Fibroblast of pulmonary artery (primary cell): ENCODE results near the gene PLVAP.

Experiments
- DNase-seq: peaks from one replicate; pipeline ENCODE4 v3.0.0-alpha.2; 2010; ENCODE audit warnings: low read depth
- H3K4me3 ChIP-seq: replicated peaks from 2 replicates; pipeline ENCODE4 v1.5.1; 2011; ENCODE audit warnings: low read depth, mild to moderate bottlenecking, control low read depth, low read length, moderate library complexity
- TF ChIP-seq, protein P1 (sequence below): IDR thresholded peaks from 2 replicates; pipeline ENCODE4 v1.5.1; 2011; ENCODE audit warnings: mild to moderate bottlenecking, control low read depth, low read length, inconsistent platforms; ENCODE audit errors: missing control alignments

Gene PLVAP

GRCh38 chr19:17309198-17309964, 67.8 kb downstream of the PLVAP start, which contains the start of gene DDA1:
DDA1 (plus strand) TSS chr19:17309563; CDS start chr19:17309655, 92 bp downstream.
- peak within 1 kb of the TSS; percentile 97 for H3K4me3 ChIP-seq
- TF ChIP-seq, protein P1, sequence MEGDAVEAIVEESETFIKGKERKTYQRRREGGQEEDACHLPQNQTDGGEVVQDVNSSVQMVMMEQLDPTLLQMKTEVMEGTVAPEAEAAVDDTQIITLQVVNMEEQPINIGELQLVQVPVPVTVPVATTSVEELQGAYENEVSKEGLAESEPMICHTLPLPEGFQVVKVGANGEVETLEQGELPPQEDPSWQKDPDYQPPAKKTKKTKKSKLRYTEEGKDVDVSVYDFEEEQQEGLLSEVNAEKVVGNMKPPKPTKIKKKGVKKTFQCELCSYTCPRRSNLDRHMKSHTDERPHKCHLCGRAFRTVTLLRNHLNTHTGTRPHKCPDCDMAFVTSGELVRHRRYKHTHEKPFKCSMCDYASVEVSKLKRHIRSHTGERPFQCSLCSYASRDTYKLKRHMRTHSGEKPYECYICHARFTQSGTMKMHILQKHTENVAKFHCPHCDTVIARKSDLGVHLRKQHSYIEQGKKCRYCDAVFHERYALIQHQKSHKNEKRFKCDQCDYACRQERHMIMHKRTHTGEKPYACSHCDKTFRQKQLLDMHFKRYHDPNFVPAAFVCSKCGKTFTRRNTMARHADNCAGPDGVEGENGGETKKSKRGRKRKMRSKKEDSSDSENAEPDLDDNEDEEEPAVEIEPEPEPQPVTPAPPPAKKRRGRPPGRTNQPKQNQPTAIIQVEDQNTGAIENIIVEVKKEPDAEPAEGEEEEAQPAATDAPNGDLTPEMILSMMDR: no peak
- DNase-seq: peak; percentile 100

DNA sequence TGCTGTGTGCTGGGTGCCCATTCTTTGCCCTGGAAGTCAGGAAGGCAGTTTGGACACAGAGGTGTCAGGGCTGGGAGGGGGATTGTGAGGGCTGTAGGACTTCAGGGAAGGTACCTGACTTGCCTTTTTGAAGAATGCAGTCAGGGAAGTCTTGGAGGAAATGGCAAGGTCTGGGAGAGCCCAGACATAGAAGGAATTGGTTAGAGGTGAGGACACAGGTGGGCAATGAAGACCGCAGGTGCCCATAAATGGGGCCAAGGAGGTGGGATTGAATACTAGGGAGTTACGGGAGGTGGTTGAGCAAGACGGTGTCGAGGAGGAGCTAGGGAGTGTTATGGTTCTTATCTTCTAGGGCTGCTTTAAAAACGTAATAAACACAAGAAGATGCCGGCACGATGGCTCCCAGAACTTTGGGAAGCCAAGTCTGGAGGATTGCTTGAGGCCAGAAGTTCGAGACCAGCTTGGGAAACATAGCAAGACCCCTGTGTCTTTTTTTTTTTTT, 69.2 kb downstream of the PLVAP start:
- TF ChIP-seq, protein P1: no peak
- no peak overlapping the region for H3K4me3 ChIP-seq
- no peak for DNase-seq

DNA sequence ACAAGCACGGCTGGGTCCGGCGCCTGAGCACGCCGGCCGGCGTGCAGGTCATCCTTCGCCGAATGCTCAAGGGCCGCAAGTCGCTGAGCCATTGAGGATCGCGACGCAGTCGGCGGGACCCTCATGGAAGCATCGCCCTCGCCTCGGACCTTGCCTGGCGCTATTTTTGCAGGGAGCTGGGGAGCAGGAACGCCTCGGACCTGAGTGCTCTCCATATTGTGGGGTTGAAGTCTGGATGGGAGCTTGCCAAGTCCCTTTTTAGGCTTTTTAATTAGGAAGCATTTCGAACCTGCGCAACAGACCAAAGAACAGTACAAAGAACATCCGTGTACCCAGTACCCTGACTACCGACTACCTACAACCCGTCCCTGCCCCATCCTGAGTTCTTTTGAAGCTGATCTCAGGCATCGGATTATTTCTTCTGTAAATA, 70.8 kb downstream of the PLVAP start:
- H3K4me3 ChIP-seq: peak overlapping the region; percentile 82
- TF ChIP-seq, protein P1: no peak
- no peak for DNase-seq

DNA sequence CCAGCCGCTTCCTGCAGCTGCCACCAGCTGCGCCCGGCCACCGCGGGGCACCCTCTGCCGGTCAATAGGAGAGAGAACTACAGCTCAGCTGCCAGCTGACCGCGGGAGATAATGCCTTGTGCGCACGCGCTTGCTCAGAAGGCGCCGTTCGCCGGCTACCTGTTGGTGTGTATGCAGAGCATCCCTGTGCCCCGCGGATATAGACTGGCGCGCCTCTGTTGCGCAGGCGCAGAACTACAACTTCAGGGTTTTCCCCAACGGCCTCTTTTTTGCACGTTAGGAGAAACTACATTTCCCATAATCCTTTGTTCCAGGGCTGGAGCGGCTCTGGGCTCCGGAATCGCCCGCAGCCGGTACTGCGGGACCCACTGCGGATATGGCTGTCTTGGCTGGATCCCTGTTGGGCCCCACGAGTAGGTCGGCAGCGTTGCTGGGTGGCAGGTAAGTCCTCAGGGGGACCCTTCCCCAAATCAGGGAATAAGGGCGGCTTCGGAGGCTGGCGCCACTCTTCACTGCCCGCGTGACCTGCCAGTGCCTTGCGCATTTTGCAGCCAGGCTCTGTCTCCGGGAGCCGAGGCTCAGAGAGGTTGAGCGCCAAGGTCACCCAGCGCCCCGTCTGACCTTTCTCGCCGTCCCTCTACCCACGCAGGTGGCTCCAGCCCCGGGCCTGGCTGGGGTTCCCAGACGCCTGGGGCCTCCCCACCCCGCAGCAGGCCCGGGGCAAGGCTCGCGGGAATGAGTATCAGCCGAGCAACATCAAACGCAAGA, 71.4 kb downstream of the PLVAP start, which contains the start of gene MRPL34:
MRPL34 (plus strand) TSS at position 356 of the 768 bp plus-strand sequence; CDS start at position 377, 21 bp downstream.
- peak within 1 kb of the TSS; percentile 82 for H3K4me3 ChIP-seq
- TF ChIP-seq, protein P1: peak; percentile 69
- DNase-seq: peak; percentile 99

- DNase-seq: no peak
- TF ChIP-seq, protein P1: no peak
- H3K4me3 ChIP-seq: peak overlapping the region; percentile 82
Measured at GRCh38 chr19:17305216-17305516, 72.0 kb downstream of the PLVAP start.

DNA sequence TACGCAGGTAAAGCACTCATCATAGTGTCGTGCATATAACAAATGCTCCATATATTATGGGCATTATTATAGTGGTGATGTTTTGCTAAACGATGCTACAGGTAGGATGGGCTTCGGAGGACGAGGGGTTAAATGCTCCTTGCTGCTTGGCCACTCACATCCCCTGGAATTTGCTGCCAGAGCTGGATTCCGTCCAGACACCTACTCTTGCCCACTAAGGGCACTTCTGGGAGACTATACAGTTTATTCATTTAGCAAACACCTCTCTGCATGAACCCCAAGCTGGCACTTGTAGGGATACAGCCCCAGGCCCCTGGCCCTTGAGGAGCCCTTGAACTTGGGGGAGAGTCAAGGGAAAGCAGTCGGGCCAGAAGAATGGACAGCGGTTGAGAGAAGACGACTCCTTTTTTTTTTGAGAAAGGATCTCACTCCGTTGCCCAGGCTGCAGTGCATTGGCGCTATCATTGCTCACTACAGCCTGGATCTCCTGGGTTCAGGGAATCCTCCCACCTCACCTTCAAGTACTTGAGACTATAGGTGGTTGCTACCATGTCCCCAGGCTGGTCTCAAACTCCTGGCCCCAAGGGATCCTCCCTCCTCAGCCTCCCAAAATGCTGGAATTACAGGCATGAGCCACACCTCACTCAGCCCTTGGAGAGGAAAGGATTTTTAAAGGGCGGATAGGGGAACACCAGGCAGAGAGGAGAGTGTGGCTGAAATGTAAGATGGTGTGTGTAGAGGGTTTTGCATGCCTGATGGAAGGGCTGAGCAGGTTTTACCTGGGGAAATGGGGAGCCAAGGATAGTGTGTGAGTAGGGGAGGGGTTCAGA, 72.5 kb downstream of the PLVAP start:
- DNase-seq: no peak
- H3K4me3 ChIP-seq: no peak overlapping the region
- TF ChIP-seq, protein P1: no peak
